Measurements from ENCODE around the gene CHMP3. TPM values are rescaled to one million over a fixed set of nuclear protein-coding genes. Genes with fewer than 3 reads are reported as not detected.
A peak's percentile ranks its signal among the peaks of the same experiment; 100 is the strongest.

CHMP3 gene
- total and polyA plus RNA-seq, 5 donors: 89.7 to 164 (median 148) TPM

DNA sequence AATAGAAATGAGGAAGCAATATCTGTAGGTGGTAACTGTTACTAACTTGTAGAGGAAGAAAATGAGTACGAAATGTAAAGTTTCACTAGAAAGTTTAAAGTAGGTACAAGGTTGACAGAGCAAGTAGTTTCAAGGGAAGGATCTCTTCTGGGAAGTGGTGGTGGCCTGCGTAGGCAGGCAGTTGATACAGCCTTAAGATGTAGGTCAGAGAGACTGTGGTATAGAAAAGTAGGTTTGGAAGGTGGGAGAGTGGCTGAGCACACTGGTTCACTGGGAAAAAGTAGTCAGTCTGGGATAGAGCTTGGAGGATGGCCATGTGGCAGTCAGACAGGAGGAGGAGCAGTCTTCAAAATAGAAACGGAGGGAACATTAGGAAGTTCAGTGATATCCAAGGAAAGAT, 98.6 kb downstream of the CHMP3 start:
- Histone ChIP-seq H3K27ac (ENCODE audit: low read length) (no peak overlapping the region), H3K9me3 (ENCODE audit: control insufficient read depth, low read length) (no peaks in the 10 kb centered on the region), H3K4me3 (ENCODE audit: low read length) (no peak overlapping the region), H3K27me3 (ENCODE audit: control insufficient read depth, insufficient read depth) (no peaks in the 10 kb centered on the region), H3K4me1 (ENCODE audit: control insufficient read depth, insufficient read depth, low read length) (peaks cover 3% of the 10 kb centered on the region)
- WGBS: 65% methylated on average over 3 of the region's 3 CpGs
- intact Hi-C loops (cut with DNase I): no loop called here
- DNase-seq (peak; percentile 20 to 79 (median 60)), ATAC-seq (peak; percentile 69 to 77)

GRCh38 chr2:86461042-86461743, 102.0 kb downstream of the CHMP3 start:
- Histone ChIP-seq H3K27ac (ENCODE audit: low read length) (no peak overlapping the region), H3K4me1 (ENCODE audit: control insufficient read depth, insufficient read depth, low read length) (peaks cover 3% of the 10 kb centered on the region), H3K27me3 (ENCODE audit: control insufficient read depth, insufficient read depth) (no peaks in the 10 kb centered on the region), H3K4me3 (ENCODE audit: low read length) (no peak overlapping the region), H3K9me3 (ENCODE audit: control insufficient read depth, low read length) (no peaks in the 10 kb centered on the region)
- intact Hi-C loops (cut with DNase I): loop anchor here in 1 of 4 donors (2.0 kb wide), 1 partner anchor 14 kb away; no protein-coding TSS in a partner anchor
- no peak for DNase-seq
- no peak for ATAC-seq
- WGBS: 97% methylated on average over 3 of the region's 3 CpGs

GRCh38 chr2:86455181-86455580, 108.1 kb downstream of the CHMP3 start:
- DNase-seq: peak in 1 of 3 donors; percentile 47
- intact Hi-C loops (cut with DNase I): no loop called here
- no peaks in the 10 kb centered on the region for H3K27me3 ChIP-seq (ENCODE audit: control insufficient read depth, insufficient read depth)
- H3K27ac ChIP-seq (ENCODE audit: low read length): no peak overlapping the region
- no peak overlapping the region for H3K4me3 ChIP-seq (ENCODE audit: low read length)
- WGBS: 82% methylated on average over 5 of the region's 5 CpGs
- ATAC-seq: no peak
- H3K9me3 ChIP-seq (ENCODE audit: control insufficient read depth, low read length): no peaks in the 10 kb centered on the region
- H3K4me1 ChIP-seq (ENCODE audit: control insufficient read depth, insufficient read depth, low read length): no peaks in the 10 kb centered on the region

- intact Hi-C loops (cut with DNase I): no loop called here
- Histone ChIP-seq H3K4me3 (ENCODE audit: low read length) (no peak overlapping the region), H3K27me3 (ENCODE audit: control insufficient read depth, insufficient read depth) (no peaks in the 10 kb centered on the region), H3K9me3 (ENCODE audit: control insufficient read depth, low read length) (no peaks in the 10 kb centered on the region), H3K4me1 (ENCODE audit: control insufficient read depth, insufficient read depth, low read length) (peaks cover 2% of the 10 kb centered on the region), H3K27ac (ENCODE audit: low read length) (peak overlapping the region; percentile 87)
- DNase-seq (no peak), ATAC-seq (peak in 1 of 2 donors; percentile 20)
Observed at GRCh38 chr2:86454238-86454637, 109.0 kb downstream of the CHMP3 start.

GRCh38 chr2:86453836-86454235, 109.4 kb downstream of the CHMP3 start:
- ATAC-seq (peak; percentile 81 to 91), DNase-seq (peak in 2 of 3 donors; percentile 59 to 69)
- Histone ChIP-seq H3K27me3 (ENCODE audit: control insufficient read depth, insufficient read depth) (no peaks in the 10 kb centered on the region), H3K9me3 (ENCODE audit: control insufficient read depth, low read length) (no peaks in the 10 kb centered on the region), H3K27ac (ENCODE audit: low read length) (peak overlapping the region; percentile 87), H3K4me1 (ENCODE audit: control insufficient read depth, insufficient read depth, low read length) (peaks cover 2% of the 10 kb centered on the region), H3K4me3 (ENCODE audit: low read length) (no peak overlapping the region)
- intact Hi-C loops (cut with DNase I): no loop called here
- WGBS: 18% methylated on average over 2 of the region's 2 CpGs

Other genes with a start within 250 kb of the CHMP3 start
- gene REEP1, start 225.8 kb downstream of the CHMP3 start, total RNA-seq: 10 to 100 TPM; 22.5 to 34.4 (median 26.7) TPM
- gene REEP1, start 225.8 kb downstream of the CHMP3 start, polyA plus RNA-seq: 16.5 TPM
- gene KDM3A, start 122.1 kb downstream of the CHMP3 start, total RNA-seq: 10 to 100 TPM; 41.3 to 54.3 (median 47.1) TPM
- gene KDM3A, start 122.1 kb downstream of the CHMP3 start, polyA plus RNA-seq: 21.0 TPM
- 10 to 100 TPM; 37.1 to 46.2 (median 43.5) TPM for gene RNF103, start 60.4 kb upstream of the CHMP3 start, total RNA-seq
- 39.3 TPM for gene RNF103, start 60.4 kb upstream of the CHMP3 start, polyA plus RNA-seq
- 10 to 100 TPM; 49.9 to 68.1 (median 65.2) TPM for gene RMND5A, start 156.8 kb upstream of the CHMP3 start, total RNA-seq
- 28.3 TPM for gene RMND5A, start 156.8 kb upstream of the CHMP3 start, polyA plus RNA-seq
- gene CD8A, start 227.5 kb upstream of the CHMP3 start, total RNA-seq: 1 to 10 TPM in 3 of 4 donors, under 1 TPM in 1; 0.71 to 2.0 (median 1.2) TPM
- gene CD8A, start 227.5 kb upstream of the CHMP3 start, polyA plus RNA-seq: 1.1 TPM